Measurements from ENCODE around the gene PIBF1. TPM values are rescaled to one million over a fixed set of nuclear protein-coding genes. Genes with fewer than 3 reads are reported as not detected.
A peak's percentile ranks its signal among the peaks of the same experiment; 100 is the strongest.

Gene PIBF1
- polyA plus RNA-seq, 3 donors: 3.3 to 8.0 (median 4.7) TPM

DNA sequence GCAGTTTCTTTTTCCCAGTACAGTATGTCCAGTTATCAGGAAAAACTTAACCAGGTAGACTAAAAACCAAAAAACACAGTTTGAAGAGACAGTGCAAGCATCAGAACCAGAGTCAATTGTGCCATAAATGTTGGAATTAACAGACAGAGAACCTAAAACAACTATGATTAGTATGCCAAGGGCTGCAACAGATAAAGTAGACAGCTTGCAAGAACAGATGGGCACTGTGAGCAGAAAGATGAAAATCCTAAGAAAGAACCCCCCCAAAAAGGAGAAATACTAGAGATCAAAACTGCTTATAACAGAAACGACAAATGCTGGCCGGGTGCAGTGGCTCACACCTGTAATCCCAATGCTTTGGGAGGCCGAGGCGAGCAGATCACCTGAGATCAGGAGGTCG lies 229.8 kb downstream of the PIBF1 start:
- Mint-ChIP-seq H3K4me1 (no peaks in the 10 kb centered on the region), H3K9me3 (peaks cover 0 to 6% (median 0%) of the 10 kb centered on the region in 7 donors), H3K4me3 (no peak overlapping the region), H3K27ac (peak overlapping the region in 1 of 7 donors; percentile 26), H3K36me3 (peaks cover 21 to 26% of the 10 kb centered on the region in 2 donors), H3K27me3 (ENCODE audit: low read depth in 3 of 3) (peaks cover 0 to 5% (median 0%) of the 10 kb centered on the region in 3 donors)
- Histone ChIP-seq H3K27ac (ENCODE audit: low read depth in 1 of 2, low read length in 2 of 2) (no peak overlapping the region), H3K36me3 (replicated peaks in 1 of 2; ENCODE audit: control insufficient read depth in 1 of 2, insufficient read depth in 2 of 2, low read length in 2 of 2) (peaks cover 4 to 6% of the 10 kb centered on the region in 2 donors), H3K4me3 (replicated peaks in 1 of 3; ENCODE audit: low read depth in 2 of 3, low read length in 3 of 3) (no peak overlapping the region), H3K9ac (ENCODE audit: insufficient read depth, low read length, poor library complexity, severe bottlenecking) (no peak overlapping the region), H2AFZ (ENCODE audit: insufficient read depth, low read depth, low read length, poor library complexity, severe bottlenecking) (no peak overlapping the region), H4K20me1 (ENCODE audit: insufficient read depth, low read length) (no peaks in the 10 kb centered on the region), H3K79me2 (ENCODE audit: insufficient read depth, low read length) (no peaks in the 10 kb centered on the region), H3K27me3 (ENCODE audit: control insufficient read depth in 2 of 2, insufficient read depth in 2 of 2, low read length in 2 of 2) (no peaks in the 10 kb centered on the region), H3K9me3 (replicated peaks in 1 of 2; ENCODE audit: control insufficient read depth in 1 of 2, insufficient read depth in 1 of 2, low read length in 2 of 2) (no peaks in the 10 kb centered on the region), H3K4me2 (replicated peaks; ENCODE audit: extremely low read depth, low read length, poor library complexity, severe bottlenecking) (no peak overlapping the region), H3K4me1 (ENCODE audit: control insufficient read depth in 1 of 2, insufficient read depth in 2 of 2, low read length in 2 of 2) (no peaks in the 10 kb centered on the region)
- no peak for DNase-seq
- TF ChIP-seq, protein P1, sequence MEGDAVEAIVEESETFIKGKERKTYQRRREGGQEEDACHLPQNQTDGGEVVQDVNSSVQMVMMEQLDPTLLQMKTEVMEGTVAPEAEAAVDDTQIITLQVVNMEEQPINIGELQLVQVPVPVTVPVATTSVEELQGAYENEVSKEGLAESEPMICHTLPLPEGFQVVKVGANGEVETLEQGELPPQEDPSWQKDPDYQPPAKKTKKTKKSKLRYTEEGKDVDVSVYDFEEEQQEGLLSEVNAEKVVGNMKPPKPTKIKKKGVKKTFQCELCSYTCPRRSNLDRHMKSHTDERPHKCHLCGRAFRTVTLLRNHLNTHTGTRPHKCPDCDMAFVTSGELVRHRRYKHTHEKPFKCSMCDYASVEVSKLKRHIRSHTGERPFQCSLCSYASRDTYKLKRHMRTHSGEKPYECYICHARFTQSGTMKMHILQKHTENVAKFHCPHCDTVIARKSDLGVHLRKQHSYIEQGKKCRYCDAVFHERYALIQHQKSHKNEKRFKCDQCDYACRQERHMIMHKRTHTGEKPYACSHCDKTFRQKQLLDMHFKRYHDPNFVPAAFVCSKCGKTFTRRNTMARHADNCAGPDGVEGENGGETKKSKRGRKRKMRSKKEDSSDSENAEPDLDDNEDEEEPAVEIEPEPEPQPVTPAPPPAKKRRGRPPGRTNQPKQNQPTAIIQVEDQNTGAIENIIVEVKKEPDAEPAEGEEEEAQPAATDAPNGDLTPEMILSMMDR (IDR thresholded peaks at IDR 0.05): no peak
- no CpG with 5 or more reads among the region's 5 CpGs for WGBS (ENCODE audit: insufficient coverage)
- intact Hi-C loops (cut with micrococcal nuclease): no loop called here

DNA sequence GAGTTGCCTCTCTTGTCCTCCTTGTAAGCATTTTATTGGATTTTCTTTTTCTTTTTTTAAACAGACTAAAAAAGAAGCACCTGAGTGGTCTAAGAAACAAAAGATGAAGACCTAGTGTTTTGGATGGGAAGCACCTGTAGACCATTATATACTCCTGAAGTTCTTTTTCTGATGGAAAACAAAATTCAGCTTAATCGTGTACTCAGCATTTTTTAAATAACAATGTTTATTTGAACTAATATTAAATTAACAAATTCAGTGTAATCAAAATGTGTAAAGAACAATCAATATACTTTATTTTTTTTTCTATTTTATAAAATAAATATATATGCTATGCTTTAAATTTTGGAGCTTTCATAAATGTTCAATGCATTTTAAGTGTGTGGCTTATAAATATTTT lies 233.9 kb downstream of the PIBF1 start:
- H3K27me3 Mint-ChIP-seq (ENCODE audit: low read depth in 3 of 3): peaks cover 0 to 5% (median 0%) of the 10 kb centered on the region in 3 donors
- no peak for DNase-seq
- Histone ChIP-seq H3K9ac (ENCODE audit: insufficient read depth, low read length, poor library complexity, severe bottlenecking) (no peak overlapping the region), H3K4me3 (replicated peaks in 1 of 3; ENCODE audit: low read depth in 2 of 3, low read length in 3 of 3) (no peak overlapping the region), H3K4me1 (ENCODE audit: control insufficient read depth in 1 of 2, insufficient read depth in 2 of 2, low read length in 2 of 2) (no peaks in the 10 kb centered on the region), H3K9me3 (replicated peaks in 1 of 2; ENCODE audit: control insufficient read depth in 1 of 2, insufficient read depth in 1 of 2, low read length in 2 of 2) (no peaks in the 10 kb centered on the region), H4K20me1 (ENCODE audit: insufficient read depth, low read length) (no peaks in the 10 kb centered on the region), H3K79me2 (ENCODE audit: insufficient read depth, low read length) (no peaks in the 10 kb centered on the region), H3K27me3 (ENCODE audit: control insufficient read depth in 2 of 2, insufficient read depth in 2 of 2, low read length in 2 of 2) (no peaks in the 10 kb centered on the region), H2AFZ (ENCODE audit: insufficient read depth, low read depth, low read length, poor library complexity, severe bottlenecking) (no peak overlapping the region), H3K27ac (ENCODE audit: low read depth in 1 of 2, low read length in 2 of 2) (no peak overlapping the region), H3K36me3 (replicated peaks in 1 of 2; ENCODE audit: control insufficient read depth in 1 of 2, insufficient read depth in 2 of 2, low read length in 2 of 2) (peaks cover 2 to 7% of the 10 kb centered on the region in 2 donors), H3K4me2 (replicated peaks; ENCODE audit: extremely low read depth, low read length, poor library complexity, severe bottlenecking) (no peak overlapping the region)
- no peak overlapping the region for H3K27ac Mint-ChIP-seq
- H3K4me1 Mint-ChIP-seq: no peaks in the 10 kb centered on the region
- TF ChIP-seq, protein P1 (IDR thresholded peaks at IDR 0.05): no peak
- H3K9me3 Mint-ChIP-seq: peaks cover 0 to 6% (median 0%) of the 10 kb centered on the region in 7 donors
- H3K36me3 Mint-ChIP-seq: peaks cover 15 to 23% of the 10 kb centered on the region in 2 donors
- intact Hi-C loops (cut with micrococcal nuclease): no loop called here
- no peak overlapping the region for H3K4me3 Mint-ChIP-seq
- WGBS (ENCODE audit: insufficient coverage): no CpG with 5 or more reads among the region's 1 CpG

Data from CD14-positive monocyte (primary cell).